GM12878 (cell line): ENCODE data around the gene WDFY4. TPM values are rescaled to one million over a fixed set of nuclear protein-coding genes. Genes with fewer than 3 reads are reported as not detected.

ENCODE experiments used
- BRCA1 ChIP-seq: IDR thresholded peaks from 2 replicates; pipeline ENCODE4 v1.6.1; 2011; ENCODE audit warnings: low read depth, low read length, improper control_type of control experiment
- CBFB ChIP-seq: IDR thresholded peaks from 2 replicates; pipeline ENCODE4 v1.6.1; 2016; ENCODE audit warnings: antibody characterized with exemption, low read depth
- E2F4 ChIP-seq: IDR thresholded peaks from 2 replicates; pipeline ENCODE4 v1.6.1; 2012; ENCODE audit warnings: low read depth, low read length, improper control_type of control experiment
- EED ChIP-seq: sonication (generic); IDR thresholded peaks from 2 replicates; pipeline ENCODE4 v1.6.1; 2016; ENCODE audit warnings: antibody characterized with exemption, low read depth
- KAT2A ChIP-seq: conservative IDR thresholded peaks from 2 replicates; pipeline ENCODE4 v1.6.1; 2011; ENCODE audit warnings: low read depth, low read length; ENCODE audit not compliant: control insufficient read depth
- MTA2 ChIP-seq: fragments of 450-650 bp; IDR thresholded peaks from 2 replicates; pipeline ENCODE4 v1.6.1; 2016; ENCODE audit warnings: low read depth, mild to moderate bottlenecking, moderate library complexity
- NFYB ChIP-seq: IDR thresholded peaks from 2 replicates; pipeline ENCODE4 v1.6.1; 2011; ENCODE audit warnings: low read depth, mild to moderate bottlenecking, low read length, improper control_type of control experiment, moderate library complexity; ENCODE audit not compliant: insufficient read depth
- PBX3 ChIP-seq: IDR thresholded peaks from 2 replicates; pipeline ENCODE4 v1.6.1; 2011; ENCODE audit warnings: mild to moderate bottlenecking, low read depth, low read length, moderate library complexity; ENCODE audit not compliant: insufficient replicate concordance
- SRF ChIP-seq, 2 experiments: IDR thresholded peaks; 2 replicates each; pipeline ENCODE4 v1.6.1; 2011; ENCODE audit warnings: low read depth in 2 of 2, low read length in 2 of 2, mild to moderate bottlenecking in 1 of 2, moderate library complexity in 1 of 2
- TCF3 ChIP-seq: IDR thresholded peaks from 2 replicates; pipeline ENCODE4 v1.6.1; 2012; ENCODE audit warnings: low read depth, mild to moderate bottlenecking, low read length, borderline replicate concordance; ENCODE audit not compliant: insufficient read depth
- YBX1 ChIP-seq: fragments of 450-650 bp; IDR thresholded peaks from 2 replicates; pipeline ENCODE4 v1.6.1; 2016; ENCODE audit warnings: antibody characterized with exemption
- ZBTB40 ChIP-seq: fragments of 450-650 bp; IDR thresholded peaks from 2 replicates; pipeline ENCODE4 v1.6.1; 2016; ENCODE audit warnings: mild to moderate bottlenecking, moderate library complexity, borderline replicate concordance
- polyA plus RNA-seq, 11 experiments: library from polyadenylated mRNA; depleted of rRNA in 4 of 11; unstranded in 6 of 11; stranded (reverse) in 5 of 11; fragments of >200 nt; fragmentation: Nextera tagmentation in 4 of 11; fragmentation: Illumina TruSeq in 1 of 11; extraction: Ambion mirVana in 4 of 11; extraction: Trizol in 1 of 11; gene quantifications; 1 replicate in 1 of 11; 2 replicates in 10 of 11; pipeline versions ENCODE4 v1.2.1 to v1.2.3, GENCODE V29; 2011 to 2016; ENCODE audit warnings: inconsistent platforms in 2 of 11, missing spikeins in 2 of 11, low read depth in 1 of 11
- total RNA-seq, 4 experiments: library from RNA; depleted of rRNA in 3 of 4; stranded (reverse); fragments of >200 nt in 3 of 4; fragmentation: Illumina TruSeq in 1 of 4; extraction: Trizol in 1 of 4; gene quantifications; 2 replicates each; pipeline versions ENCODE4 v1.2.1 to v1.2.3, GENCODE V29; 2013 to 2021
- TF ChIP-seq, protein P1 (sequence below): fragments of 450-650 bp; IDR thresholded peaks from 2 replicates; pipeline ENCODE4 v1.6.1; 2017; ENCODE audit warnings: mild to moderate bottlenecking, moderate library complexity
- TF ChIP-seq, protein P2 (sequence below): IDR thresholded peaks from 2 replicates; pipeline ENCODE4 v1.6.1; 2012; ENCODE audit warnings: low read length, inconsistent platforms
- TF ChIP-seq, protein P3 (sequence below): fragments of 450-650 bp; IDR thresholded peaks from 2 replicates; pipeline ENCODE4 v1.6.1; 2017; ENCODE audit warnings: borderline replicate concordance

Gene WDFY4
- total and polyA plus RNA-seq, 10 of the 15 experiments (the other 5 are each of a cell fraction or from before 2014, with no cell fraction given), result 13.5 to 132 (median 47.3) TPM

DNA sequence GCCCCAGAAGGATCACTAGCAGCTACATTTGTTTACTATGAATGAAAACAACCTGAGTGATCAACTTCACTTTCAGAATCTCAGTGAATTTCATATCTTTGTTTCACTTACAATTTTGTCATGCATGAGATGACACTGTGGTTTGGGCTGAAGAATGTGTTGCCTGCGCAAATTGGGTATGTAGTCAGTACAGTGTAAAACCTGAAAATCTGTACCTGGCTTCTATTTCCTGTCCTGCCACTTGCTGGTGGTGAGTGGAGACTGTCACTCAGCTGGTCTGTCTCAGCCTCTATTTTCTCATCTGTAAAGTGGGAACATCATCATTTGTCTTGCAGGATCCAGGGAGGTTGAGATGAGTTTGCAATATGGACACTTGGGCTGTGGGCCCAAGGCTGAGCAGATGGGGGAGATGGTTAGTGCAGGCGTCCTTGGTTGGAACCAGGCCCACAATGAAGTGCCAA lies 118.0 kb downstream of the WDFY4 start (continued):
- peak; percentile 91 for TF ChIP-seq MTA2
- peak; percentile 49; the same call in 1 of the 2 replicates for TF ChIP-seq TCF3
- TF ChIP-seq PBX3, result peak; percentile 88
- peak; percentile 26; the same call in 1 of the 2 replicates for TF ChIP-seq ZBTB40
- TF ChIP-seq NFYB, result no peak
- TF ChIP-seq, protein P1, sequence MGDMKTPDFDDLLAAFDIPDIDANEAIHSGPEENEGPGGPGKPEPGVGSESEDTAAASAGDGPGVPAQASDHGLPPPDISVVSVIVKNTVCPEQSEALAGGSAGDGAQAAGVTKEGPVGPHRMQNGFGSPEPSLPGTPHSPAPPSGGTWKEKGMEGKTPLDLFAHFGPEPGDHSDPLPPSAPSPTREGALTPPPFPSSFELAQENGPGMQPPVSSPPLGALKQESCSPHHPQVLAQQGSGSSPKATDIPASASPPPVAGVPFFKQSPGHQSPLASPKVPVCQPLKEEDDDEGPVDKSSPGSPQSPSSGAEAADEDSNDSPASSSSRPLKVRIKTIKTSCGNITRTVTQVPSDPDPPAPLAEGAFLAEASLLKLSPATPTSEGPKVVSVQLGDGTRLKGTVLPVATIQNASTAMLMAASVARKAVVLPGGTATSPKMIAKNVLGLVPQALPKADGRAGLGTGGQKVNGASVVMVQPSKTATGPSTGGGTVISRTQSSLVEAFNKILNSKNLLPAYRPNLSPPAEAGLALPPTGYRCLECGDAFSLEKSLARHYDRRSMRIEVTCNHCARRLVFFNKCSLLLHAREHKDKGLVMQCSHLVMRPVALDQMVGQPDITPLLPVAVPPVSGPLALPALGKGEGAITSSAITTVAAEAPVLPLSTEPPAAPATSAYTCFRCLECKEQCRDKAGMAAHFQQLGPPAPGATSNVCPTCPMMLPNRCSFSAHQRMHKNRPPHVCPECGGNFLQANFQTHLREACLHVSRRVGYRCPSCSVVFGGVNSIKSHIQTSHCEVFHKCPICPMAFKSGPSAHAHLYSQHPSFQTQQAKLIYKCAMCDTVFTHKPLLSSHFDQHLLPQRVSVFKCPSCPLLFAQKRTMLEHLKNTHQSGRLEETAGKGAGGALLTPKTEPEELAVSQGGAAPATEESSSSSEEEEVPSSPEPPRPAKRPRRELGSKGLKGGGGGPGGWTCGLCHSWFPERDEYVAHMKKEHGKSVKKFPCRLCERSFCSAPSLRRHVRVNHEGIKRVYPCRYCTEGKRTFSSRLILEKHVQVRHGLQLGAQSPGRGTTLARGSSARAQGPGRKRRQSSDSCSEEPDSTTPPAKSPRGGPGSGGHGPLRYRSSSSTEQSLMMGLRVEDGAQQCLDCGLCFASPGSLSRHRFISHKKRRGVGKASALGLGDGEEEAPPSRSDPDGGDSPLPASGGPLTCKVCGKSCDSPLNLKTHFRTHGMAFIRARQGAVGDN, result peak; percentile 81
- TF ChIP-seq, protein P2, sequence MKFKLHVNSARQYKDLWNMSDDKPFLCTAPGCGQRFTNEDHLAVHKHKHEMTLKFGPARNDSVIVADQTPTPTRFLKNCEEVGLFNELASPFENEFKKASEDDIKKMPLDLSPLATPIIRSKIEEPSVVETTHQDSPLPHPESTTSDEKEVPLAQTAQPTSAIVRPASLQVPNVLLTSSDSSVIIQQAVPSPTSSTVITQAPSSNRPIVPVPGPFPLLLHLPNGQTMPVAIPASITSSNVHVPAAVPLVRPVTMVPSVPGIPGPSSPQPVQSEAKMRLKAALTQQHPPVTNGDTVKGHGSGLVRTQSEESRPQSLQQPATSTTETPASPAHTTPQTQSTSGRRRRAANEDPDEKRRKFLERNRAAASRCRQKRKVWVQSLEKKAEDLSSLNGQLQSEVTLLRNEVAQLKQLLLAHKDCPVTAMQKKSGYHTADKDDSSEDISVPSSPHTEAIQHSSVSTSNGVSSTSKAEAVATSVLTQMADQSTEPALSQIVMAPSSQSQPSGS, result peak; percentile 76; the same call in 1 of the 2 replicates
- TF ChIP-seq, protein P3, sequence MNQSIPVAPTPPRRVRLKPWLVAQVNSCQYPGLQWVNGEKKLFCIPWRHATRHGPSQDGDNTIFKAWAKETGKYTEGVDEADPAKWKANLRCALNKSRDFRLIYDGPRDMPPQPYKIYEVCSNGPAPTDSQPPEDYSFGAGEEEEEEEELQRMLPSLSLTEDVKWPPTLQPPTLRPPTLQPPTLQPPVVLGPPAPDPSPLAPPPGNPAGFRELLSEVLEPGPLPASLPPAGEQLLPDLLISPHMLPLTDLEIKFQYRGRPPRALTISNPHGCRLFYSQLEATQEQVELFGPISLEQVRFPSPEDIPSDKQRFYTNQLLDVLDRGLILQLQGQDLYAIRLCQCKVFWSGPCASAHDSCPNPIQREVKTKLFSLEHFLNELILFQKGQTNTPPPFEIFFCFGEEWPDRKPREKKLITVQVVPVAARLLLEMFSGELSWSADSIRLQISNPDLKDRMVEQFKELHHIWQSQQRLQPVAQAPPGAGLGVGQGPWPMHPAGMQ, result no peak
- TF ChIP-seq KAT2A, result no peak
- TF ChIP-seq SRF (IDR thresholded peaks at IDR 0.05; ENCODE audit: low read depth in 2 of 2, low read length in 2 of 2), result no peak
- TF ChIP-seq YBX1, result no peak
- 0 out of 2 replicates have a peak, but pooled peaks have one; percentile 43 for TF ChIP-seq EED
- TF ChIP-seq CBFB, result peak; percentile 76; the same call in 1 of the 2 replicates
- no peak for TF ChIP-seq E2F4
- no peak for TF ChIP-seq BRCA1
